M059J (cell line): ENCODE results near the gene SYN1. TPM values are rescaled to one million over a fixed set of nuclear protein-coding genes. Genes with fewer than 3 reads are reported as not detected.
"Not testable (repeated sequence)": the region's sequence is repeated elsewhere in the genome, so short reads cannot be mapped to it uniquely, and the experiment has no call there.

Experiments used
- DNase-seq: peaks from one replicate; pipeline ENCODE4 v3.0.0-alpha.2; 2012; ENCODE audit warnings: low read depth
- total RNA-seq: library from RNA; depleted of rRNA; stranded (reverse); fragments of >200 nt; shearing (Covaris generic); gene quantifications from 2 replicates; pipeline ENCODE4 v1.2.3, GENCODE V29; 2014; rRNA removed

Gene SYN1
- 0.07 and 1.4 TPM in 2 replicates for total RNA-seq

DNA sequence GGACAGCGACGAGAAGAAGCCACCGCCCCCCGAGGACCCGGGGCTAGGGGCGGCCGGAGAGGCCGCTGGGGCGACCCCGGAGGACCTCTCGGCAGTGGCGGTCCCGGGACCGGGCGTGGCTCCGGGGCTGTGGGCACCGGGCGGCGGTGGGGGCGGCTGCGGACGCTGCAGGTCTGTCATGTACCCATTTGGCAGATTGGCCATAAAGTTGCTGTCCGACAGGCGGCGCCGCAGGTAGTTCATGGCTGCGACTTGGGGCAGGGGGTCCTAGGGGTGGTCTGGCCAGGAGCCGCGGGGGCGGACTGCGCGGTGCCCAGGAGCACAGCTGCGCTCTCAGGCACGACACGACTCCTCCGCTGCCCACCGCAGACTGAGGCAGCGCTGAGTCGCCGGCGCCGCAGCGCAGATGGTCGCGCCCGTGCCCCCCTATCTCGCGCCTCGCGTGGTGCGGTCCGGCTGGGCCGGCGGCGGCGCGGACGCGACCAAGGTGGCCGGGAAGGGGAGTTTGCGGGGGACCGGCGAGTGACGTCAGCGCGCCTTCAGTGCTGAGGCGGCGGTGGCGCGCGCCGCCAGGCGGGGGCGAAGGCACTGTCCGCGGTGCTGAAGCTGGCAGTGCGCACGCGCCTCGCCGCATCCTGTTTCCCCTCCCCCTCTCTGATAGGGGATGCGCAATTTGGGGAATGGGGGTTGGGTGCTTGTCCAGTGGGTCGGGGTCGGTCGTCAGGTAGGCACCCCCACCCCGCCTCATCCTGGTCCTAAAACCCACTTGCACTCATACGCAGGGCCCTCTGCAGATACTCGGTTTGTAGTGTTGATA is at the start of gene SYN1:
SYN1 (minus strand) TSS at position 372 of the 817 bp plus-strand sequence; CDS start at position 243, 129 bp downstream.
- DNase-seq: peak; percentile 66

DNA sequence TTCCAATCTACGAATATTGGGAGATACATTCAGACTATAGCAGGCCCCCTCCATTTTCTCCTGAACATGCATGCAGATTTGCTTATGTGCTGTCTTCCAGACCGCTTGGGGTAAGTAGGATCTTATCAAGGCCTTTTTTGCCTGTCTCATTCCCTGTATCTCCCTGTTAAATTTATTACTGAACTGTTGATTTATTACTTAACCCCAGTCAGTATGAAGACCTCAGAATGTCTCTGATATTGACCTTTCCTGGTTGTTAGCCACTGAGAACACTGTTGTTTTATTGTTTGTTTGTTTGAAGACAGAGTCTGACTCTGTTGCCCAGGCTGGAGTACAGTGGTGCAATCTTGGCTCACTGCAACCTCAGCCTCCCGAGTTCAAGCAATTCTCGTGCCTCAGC is 46.1 kb upstream of the SYN1 start:
- not testable (repeated sequence) for DNase-seq

DNA sequence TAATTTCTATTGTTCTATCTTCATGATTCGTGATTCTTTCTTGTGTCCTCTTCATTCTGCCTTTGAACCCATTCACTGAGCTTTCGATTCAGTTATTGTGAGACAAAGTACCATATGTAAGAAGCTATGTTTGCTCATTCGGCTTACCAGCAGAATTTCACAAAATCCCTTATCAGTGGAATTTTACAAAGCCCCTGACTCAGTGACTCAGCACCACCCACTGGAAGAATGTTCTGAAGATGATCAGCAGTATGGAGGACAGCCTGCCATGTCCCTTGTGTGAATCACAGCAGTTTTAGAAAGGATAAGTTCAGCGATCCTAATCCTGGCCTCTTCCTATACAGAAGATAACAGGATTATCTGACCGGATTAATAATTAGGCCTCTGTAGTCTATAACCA is 45.1 kb upstream of the SYN1 start:
- DNase-seq: no peak

DNA sequence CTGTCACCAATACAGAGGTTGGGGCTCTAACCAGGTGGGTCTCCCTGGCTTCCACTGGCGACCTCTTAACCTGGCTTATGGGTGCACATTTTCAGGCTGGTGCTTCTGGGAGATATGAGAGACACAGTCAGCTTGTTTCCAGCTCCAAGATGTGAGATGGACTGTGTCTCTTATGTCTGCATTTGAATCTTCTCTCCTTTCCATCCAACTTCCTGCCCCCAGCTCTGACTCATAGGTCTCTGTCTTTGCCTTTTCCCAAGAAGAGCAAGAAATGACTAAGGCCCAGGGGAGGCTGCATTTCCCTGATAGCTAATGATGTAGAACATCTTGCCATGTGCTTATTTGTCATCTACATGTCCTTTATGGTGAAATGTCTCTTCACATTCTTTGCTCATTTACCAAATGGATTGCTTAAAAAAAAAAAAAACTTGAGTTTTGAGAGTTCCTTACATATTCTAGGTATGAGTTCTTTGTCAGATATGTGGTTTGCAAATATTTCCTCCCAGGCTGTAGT is 42.5 kb upstream of the SYN1 start:
- peak; percentile 82 for DNase-seq

DNA sequence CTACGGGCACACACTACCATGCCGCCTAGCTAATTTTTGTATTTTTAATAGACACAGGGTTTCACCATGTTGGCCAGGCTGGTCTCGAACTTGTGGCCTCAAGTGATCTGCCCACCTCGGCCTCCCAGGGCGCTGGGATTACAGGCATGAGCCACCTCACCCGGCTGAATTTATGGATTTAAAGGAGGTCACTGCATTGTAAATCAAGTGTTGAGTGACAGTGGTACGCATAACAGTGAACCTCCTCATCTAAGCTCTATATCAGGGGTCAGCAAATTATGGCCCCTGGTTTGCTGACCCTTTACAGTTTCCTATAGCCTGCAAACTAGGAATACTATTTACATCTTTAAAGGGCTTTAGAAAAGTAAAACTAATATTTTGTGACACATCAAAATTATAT is 41.9 kb upstream of the SYN1 start:
- no peak for DNase-seq

DNA sequence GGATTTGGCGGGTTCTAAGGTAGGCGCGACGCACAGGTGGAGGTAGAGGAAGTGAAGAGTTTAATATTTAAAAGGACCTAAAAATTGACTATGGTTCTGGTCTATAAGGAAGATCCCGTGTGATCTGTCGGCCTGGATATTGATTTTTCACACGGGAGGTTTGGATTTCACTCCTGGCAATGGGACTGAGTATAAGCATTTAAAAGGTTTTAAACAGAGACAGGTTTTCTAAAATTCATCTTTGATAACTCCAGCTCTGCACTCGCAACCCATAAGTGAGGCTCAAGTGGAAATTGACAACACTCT is 39.7 kb upstream of the SYN1 start:
- no peak for DNase-seq

DNA sequence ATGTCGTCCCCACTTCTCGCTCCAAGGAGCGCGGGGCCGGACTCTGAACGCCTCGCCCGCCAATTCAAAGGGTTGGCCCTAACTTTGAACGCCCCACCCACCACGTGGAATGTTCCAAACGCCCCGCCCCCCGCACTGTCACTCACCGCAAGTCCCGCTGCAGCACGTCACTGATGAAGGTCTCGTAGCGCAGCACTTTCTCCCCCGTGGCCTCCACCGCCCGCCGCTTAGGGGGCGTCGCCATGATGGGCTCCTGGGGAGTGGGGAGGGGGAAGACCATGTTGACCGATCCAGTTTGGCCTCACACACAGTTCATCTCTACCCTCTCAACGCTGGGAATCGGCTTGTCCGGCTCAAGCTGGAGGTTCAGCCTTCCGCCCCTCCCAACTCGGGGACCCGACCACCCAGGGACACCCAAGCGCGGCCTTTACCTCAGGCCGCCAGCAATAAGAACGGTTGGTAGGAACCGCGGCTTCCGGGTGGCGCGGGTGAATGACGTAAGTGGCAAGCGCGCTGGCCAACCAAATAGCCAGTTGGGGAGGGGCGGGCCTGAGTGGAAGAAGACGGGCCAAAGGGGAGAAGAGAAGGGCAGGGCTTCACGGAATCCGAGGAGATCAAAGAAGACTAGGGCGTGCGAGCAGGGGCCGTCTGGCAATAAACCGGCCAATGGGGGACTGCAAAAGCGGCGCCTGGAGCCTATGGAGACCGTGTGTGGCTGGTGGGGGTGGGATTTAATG is 39.2 kb upstream of the SYN1 start, which contains the start of gene UXT:
UXT (minus strand) TSS at position 497 of the 737 bp plus-strand sequence; CDS start at position 244, 253 bp downstream.
- peak; percentile 95 for DNase-seq

DNA sequence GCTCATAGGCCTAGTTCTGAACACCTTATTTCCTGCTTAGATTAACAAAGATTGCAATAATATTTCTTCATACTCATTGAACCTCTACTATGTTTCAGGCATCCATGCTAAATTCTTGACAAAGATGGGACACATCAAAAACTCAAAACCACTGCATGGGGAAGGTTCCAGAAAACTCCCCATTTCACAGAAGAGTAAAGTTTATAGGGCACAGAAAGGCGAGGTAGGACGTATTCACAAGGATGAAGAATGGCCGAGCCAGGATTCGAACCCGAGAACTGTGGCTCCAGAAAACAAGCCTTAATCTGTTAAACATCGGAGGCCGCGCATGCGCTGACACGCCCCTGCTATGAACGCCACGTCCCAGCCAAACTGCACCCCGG is 38.6 kb upstream of the SYN1 start:
- DNase-seq: no peak

DNA sequence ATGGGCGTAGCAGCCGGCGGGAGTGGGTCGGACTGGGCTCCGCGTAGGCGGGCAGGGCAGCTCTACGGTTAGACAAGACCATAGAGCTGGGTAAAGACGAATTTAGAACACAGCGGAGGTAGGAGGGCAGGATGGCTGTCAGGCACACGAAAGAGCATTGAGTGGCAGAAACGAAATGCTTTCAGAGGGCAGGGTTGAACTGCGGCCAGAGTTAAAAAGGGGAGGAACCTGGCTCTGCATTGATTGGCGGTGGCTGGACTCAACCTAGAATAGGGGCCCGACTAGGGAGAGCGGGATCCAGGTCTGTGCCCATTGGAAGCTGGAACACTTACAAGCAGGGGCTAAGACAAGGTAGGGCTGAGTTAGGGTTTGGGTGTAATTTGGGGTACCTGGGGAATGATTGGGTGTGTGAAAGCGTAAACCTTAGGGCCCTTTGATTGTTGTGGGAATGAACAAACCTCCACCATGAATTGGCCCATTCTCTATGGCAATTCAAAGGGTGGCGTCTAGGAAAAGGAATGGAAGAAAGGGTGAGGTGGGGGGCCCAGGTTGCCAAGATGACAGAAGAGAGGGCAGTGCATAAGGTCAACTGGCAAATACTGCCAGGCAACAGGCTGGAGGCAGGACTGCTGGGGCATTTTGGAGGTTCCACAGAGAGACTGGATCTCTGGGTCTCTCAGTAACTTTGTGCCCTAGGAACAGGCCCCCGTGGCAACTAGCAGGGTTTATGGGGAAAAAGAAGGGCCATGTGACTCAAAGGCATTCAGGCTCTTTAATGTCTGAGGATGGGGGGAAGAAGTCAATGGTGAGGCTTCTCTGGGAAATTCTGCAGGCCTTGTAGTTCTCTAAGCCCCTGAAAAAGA is 31.6 kb upstream of the SYN1 start:
- no peak for DNase-seq

DNA sequence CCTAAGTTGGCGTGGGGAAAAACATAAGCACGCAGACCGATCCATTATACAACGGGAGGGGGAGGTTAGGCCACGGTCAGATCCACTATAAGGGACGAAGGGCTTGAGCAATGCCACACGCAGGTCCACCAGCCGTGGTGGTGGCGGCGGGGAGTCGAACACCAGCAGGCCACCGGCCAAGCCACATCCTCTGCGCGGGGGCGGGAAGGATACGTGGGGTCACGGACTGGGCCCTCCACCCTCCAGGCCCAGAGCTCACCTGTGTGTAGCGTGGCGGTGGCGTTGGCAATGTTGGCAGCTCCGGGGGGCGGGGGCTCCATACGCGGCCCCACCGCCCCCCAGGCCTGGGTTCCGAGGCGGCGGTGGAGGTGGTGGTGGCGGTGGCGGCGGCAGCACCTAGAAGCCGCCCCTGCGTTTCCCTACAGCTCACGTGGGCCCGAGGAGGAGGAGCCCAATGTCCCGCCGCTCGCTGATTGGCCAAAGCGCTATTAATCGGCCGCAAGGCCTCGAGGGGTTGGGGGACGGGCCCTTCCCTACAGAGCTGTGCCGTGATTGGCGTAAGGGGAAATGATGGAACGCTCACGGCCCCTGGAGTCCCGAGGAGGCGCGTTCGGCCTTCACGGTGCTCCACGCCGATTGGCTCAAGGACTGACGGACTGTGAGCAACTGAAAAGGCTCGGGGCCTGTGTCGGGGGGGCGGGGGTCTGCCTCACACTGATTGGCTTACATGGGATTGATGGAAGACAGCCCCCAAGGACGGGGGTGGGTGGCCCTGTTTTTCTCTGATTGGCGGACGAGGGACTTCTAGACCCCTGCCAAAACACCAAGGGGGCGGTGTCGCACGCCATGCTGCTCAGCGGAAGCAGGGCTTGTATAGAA is 30.7 kb upstream of the SYN1 start, which contains the start of gene ELK1:
ELK1 (minus strand) TSS at position 400 of the 879 bp plus-strand sequence. CDS start 9,122 bp downstream, outside the sequence.
- peak; percentile 99 for DNase-seq

DNA sequence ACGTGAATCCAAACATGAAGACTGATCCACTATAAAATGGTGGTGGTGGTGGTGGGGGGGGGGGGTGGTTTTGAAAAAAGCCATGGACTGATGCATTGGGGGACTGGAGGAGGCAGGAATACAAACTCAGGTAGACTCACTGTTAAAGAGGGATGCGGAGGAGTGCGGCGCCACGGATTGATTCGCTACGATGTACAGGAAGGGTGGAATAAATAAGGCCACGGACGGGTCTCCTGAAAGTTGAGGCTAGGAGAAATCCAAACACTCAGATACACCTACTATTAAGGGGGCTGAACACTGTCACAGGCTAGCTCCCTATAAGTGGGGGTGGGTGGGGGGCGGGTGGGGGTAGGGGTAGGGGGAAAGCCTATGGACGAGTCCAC is 30.1 kb upstream of the SYN1 start:
- DNase-seq: no peak

DNA sequence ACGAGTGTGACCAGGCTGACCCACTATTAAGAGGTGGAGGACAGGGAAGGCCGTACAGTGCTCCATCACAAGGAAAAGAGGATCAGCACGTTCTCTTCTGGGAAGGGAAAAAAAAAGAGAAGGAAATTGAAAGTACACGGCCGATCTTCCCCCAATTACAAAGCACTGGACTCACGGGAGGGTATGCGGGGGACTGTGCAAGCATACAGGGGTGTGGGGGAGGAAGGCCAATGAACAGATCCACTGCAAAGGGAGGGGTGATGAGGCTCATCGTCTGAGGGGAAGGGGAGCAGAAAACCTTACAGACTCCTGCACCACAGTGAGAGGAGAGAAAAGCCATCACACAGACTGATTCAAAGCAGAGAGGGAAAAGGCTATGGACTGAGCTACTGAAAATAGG is 29.6 kb upstream of the SYN1 start:
- no peak for DNase-seq

DNA sequence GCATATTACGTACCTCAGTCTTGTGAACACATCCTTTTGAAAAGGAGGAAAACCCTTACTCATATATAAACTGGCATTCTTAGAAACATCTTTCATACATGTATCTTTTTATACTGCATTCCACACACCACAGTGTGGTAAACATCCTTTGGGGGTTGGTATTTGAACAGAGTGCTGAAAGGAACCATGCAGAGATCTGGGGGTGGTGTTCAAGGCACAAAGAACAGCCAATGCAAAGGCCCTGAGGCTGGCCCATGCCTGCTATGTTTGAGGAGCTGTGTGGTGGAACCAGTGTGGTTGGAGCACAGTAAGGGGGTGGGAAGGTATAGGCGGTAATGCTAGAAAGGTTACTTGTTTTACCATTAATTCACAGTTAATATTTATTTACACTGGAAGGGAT is 28.7 kb upstream of the SYN1 start:
- DNase-seq: no peak

DNA sequence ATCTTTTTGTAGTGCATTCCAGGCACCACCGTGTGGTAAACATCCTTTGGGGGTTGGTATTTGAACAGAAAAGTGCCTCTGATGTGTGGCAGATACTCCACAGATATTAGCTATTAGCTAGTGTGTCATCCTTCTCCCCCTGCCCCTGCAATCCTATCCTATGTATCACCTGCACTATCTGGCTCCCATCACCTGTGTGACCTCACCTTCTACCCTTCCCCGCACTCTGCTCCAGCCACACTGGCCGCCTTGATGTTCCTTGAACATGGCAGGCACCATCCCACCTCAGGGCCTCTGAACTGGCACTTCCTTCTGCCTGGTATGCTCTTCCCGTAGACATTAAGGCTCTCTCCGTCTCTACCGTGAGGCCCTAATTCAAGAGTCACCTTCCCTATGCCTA is 27.0 kb upstream of the SYN1 start:
- no peak for DNase-seq

DNA sequence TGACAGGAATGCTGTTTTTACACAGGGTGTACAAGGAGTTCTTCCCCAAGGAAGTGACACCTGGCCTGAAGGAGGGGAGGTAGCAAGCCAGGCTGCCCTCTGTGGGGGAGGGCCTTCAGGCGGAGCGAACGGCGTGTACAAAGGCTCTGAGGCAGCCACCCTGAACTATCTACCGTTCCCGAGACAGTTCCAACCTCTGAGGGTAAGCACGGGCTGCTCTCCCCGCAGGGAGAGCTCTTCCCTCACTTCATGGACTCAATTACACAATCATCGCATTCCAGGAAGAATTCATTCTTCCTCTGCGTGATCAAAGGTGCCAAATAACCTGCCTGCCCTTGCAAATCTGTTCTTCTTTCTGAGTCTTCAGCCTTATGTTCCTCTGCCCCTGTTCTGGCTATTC is 25.9 kb upstream of the SYN1 start:
- DNase-seq: no peak

DNA sequence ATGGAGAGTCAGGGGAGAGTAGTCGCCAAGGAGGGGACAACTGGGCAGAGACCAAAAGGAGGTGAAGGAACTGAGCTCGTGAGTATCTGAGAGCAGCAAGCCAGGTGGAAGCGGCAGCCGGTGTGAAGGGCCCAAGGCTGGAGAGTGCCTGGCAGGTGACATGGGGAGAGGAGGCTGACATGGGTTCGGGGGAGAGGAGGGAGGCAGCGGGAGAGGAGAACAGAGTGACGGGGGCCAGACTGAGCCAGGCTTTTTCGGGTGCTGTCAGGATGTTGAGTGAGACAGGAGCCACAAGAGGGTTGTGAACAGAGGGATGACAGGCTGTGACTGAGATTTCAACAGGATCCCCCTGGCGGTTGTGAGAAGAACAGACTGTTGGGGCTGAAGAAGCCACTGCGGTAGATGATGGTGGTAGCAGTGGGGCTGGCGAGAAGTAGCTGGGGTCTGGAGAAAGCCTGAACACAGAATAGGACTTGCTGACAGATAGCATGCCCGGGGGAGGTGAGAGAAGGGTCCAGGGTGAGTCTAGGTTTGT is 25.0 kb upstream of the SYN1 start:
- DNase-seq: no peak

DNA sequence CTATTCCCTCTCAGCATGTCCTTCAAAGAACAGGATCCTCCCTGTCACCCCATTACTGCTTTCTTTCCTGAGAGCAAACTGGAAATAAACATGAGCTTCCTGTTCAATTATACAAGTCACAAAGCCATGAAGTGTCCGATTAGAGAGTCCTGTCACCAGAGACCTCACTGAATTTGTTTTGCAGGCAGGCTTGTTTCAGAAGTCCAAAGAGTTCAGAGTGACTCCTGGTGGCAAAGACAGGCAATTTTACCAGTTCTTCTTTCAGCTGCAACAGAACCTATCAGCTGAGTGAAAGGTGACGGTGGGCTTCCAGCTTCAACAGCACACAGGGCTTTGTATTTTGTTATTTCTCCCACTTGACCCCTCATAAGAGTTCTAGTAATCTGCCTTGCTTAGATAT is 24.3 kb upstream of the SYN1 start:
- peak; percentile 14 for DNase-seq

DNA sequence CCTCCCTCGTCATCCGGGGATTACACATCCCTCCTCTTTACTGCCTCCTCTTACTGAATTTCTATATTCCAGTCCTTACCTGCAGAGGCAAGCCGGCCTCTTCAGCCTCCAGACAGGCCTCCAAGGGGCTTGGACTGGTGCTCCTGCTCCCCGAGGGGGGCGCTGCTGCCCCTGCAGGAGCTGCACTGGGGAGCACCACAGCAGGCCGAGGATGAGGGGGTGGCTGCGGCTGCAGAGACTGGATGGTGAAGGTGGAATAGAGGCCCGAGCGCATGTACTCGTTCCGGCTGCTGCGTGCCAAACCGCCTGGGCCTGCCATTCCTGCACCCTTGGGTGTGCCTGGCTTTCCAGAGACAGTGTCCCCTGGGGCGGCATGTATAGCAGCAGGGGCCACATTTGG is 19.2 kb upstream of the SYN1 start:
- DNase-seq: no peak

DNA sequence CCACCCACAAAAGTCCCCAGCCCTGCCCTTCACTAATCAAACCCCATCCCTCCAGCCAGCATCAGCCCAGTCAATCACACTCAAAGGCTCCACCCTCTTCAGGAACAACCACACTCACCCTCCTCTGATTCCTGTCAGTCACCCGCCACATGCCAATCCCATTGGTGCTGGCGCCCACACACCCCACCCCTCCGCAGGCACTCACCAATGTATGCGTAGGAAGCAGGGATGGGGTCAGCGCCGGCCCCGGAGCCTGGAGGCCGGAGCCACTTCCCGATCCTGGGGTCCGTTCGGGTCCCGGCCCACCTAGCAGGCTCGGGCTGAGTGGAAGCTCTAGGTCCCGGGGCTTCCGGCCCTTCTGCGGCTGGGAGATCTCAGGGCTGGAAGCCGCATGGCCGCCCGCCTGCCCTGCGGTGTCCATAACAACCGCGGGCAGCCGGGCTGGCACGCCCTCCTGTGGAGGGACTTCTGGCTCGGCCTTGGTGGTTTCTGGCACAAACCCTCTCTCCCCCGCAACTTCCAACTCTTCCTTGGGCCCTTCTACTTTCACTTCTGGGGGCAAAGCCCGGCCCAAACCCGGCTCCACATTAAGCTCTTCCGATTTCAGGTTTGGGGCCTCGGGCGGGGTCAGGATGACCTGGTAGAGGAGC is 18.0 kb upstream of the SYN1 start:
- DNase-seq: no peak
